ENCODE measurements around the gene CPLX3. TPM values are rescaled to one million over a fixed set of nuclear protein-coding genes. Genes with fewer than 3 reads are reported as not detected.

CPLX3 gene
- total RNA-seq, 2 experiments from 2014 or later, result 0.17 to 0.28 TPM

- POLR2A ChIA-PET, result no interaction called here
- H3K27ac Mint-ChIP-seq, result no peak overlapping the region
- no peaks in the 10 kb centered on the region for H3K9me3 Mint-ChIP-seq
- ATAC-seq (ENCODE audit: low read depth) (no peak), DNase-seq (no peak)
- peaks cover 7% of the 10 kb centered on the region for H3K4me1 Mint-ChIP-seq
- peaks cover 5% of the 10 kb centered on the region for H3K27me3 Mint-ChIP-seq
- no peaks in the 10 kb centered on the region for H3K36me3 Mint-ChIP-seq
- no peak overlapping the region for H3K4me3 Mint-ChIP-seq
These were observed 11.1 kb upstream of the CPLX3 start for GRCh38 chr15:74815121-74815934.

- Mint-ChIP-seq H3K36me3 (no peaks in the 10 kb centered on the region), H3K4me1 (peaks cover 7% of the 10 kb centered on the region), H3K4me3 (no peak overlapping the region), H3K27me3 (peaks cover 5% of the 10 kb centered on the region), H3K9me3 (no peaks in the 10 kb centered on the region), H3K27ac (no peak overlapping the region)
- POLR2A ChIA-PET, result no interaction called here
- ATAC-seq (ENCODE audit: low read depth), result no peak
- no peak for DNase-seq
These were observed 10.5 kb upstream of the CPLX3 start for GRCh38 chr15:74815961-74816360.

GRCh38 chr15:74816624-74817369 is 9.6 kb upstream of the CPLX3 start:
- Mint-ChIP-seq H3K36me3 (no peaks in the 10 kb centered on the region), H3K9me3 (no peaks in the 10 kb centered on the region), H3K27me3 (peaks cover 5% of the 10 kb centered on the region), H3K27ac (no peak overlapping the region), H3K4me1 (peaks cover 7% of the 10 kb centered on the region), H3K4me3 (no peak overlapping the region)
- DNase-seq (no peak), ATAC-seq (ENCODE audit: low read depth) (no peak)
- POLR2A ChIA-PET, result interaction anchor here (0.5 kb wide), 1 partner anchor 10 kb away, joined by 3 read pairs; no protein-coding TSS in a partner anchor

DNA sequence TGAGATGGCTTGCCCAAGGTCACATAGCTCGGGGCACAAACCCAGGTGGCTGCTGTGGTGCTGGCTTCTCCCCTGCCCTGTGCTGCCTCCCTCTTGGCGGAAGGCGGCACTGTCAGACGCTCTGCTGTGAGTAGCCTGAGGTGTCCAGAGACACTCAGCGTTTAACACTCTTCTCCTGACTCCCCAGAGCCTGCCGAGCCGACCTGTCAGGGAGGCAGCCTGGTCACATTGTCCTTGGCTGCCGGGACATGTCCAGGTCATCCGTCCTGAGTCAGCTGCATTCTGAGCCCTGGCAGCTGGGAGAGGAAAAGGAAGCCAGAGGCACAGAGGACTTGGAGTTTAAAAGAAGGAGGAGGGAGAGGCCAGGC is 9.1 kb upstream of the CPLX3 start:
- Mint-ChIP-seq H3K4me1 (peaks cover 7% of the 10 kb centered on the region), H3K9me3 (no peaks in the 10 kb centered on the region), H3K27me3 (peaks cover 5% of the 10 kb centered on the region), H3K36me3 (no peaks in the 10 kb centered on the region), H3K27ac (no peak overlapping the region), H3K4me3 (no peak overlapping the region)
- POLR2A ChIA-PET, result interaction anchor here (0.5 kb wide), 1 partner anchor 11 kb away, joined by 3 read pairs; no protein-coding TSS in a partner anchor
- ATAC-seq (ENCODE audit: low read depth) (no peak), DNase-seq (no peak)

DNA sequence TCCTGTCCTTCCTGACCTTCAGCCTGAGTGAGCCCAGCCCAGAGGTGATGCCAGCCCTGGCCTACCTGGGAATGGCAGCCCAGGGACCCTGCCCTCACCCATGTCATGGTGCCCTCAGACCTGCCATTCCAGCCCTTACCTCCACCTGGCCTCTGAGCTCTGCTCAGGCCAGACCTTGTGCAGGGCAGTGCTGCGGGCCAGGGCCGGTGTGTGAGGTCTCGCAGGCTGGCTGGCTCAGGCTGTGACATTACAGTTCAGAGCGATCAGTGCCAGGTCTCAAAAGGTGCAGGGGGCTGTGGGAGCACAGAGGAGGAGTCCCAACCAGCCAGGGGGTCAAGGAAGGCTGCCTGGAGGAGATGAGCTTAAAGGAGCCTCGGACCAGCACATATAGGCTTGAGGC is 6.4 kb upstream of the CPLX3 start:
- no peak for DNase-seq
- Mint-ChIP-seq H3K36me3 (no peaks in the 10 kb centered on the region), H3K9me3 (no peaks in the 10 kb centered on the region), H3K27me3 (peaks cover 6% of the 10 kb centered on the region), H3K27ac (no peak overlapping the region), H3K4me1 (peaks cover 7% of the 10 kb centered on the region), H3K4me3 (no peak overlapping the region)
- POLR2A ChIA-PET, result interaction anchor here (0.7 kb wide), 1 partner anchor 24 kb away, joined by 3 read pairs; no protein-coding TSS in a partner anchor
- ATAC-seq (ENCODE audit: low read depth), result no peak

DNA sequence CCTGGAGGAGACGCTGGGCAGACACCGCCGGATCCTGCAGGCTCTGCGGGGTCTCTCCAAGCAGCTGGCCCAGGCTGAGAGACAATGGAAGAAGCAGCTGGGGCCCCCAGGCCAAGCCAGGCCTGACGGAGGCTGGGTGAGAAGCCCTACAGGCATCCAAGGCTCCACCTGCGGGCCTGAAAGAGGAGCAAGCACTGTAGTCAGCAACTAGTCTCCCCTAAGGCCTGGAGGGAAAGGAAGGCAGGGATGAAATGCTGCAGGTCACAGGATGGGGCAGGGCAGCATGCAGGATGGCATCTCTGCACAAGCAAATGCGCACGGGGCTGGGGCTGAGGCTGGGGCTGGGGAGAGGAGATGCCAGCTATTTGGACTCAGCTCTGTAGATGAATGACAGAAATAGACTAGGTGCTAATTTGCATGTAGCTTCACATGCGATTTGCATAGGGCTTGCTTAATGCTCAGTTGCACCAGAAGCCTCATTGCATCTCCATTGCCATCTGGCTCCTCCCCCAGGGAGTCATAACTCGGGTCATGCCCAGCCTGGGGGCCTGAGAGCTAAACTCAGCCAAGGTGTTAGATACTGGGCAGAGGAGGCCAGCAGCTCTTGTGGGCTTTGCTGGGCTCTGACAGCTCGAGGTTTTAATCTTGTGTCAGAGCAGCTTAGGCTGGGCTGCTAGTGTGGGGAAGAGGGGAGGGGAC is 5.2 kb upstream of the CPLX3 start:
- Mint-ChIP-seq H3K4me3 (no peak overlapping the region), H3K9me3 (no peaks in the 10 kb centered on the region), H3K27me3 (peaks cover 10% of the 10 kb centered on the region), H3K36me3 (no peaks in the 10 kb centered on the region), H3K4me1 (peaks cover 4% of the 10 kb centered on the region), H3K27ac (no peak overlapping the region)
- DNase-seq (no peak), ATAC-seq (ENCODE audit: low read depth) (no peak)
- POLR2A ChIA-PET, result interaction anchor here (0.6 to 1.2 kb wide), 2 partner anchors 13 to 59 kb away, joined by 4 to 5 read pairs; no protein-coding TSS in a partner anchor

DNA sequence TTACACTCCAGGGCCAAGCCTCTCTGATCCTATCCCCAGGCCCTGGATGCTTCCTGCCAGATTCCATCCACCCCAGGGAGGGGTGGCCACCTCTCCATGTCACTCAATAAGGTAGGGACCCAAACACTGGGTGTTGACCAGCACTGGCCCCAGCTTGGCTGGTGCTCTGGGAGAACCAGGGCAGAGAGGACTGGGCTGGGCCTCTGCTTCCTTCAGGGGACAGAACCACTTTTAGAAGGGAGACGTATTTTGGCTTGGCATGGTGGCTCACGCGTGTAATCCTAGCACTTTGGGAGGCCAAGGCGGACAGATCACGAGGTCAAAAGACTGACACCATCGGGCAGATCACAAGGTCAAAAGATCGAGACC is 4.7 kb upstream of the CPLX3 start:
- Mint-ChIP-seq H3K9me3 (no peaks in the 10 kb centered on the region), H3K4me1 (peaks cover 4% of the 10 kb centered on the region), H3K36me3 (no peaks in the 10 kb centered on the region), H3K4me3 (no peak overlapping the region), H3K27me3 (peaks cover 13% of the 10 kb centered on the region), H3K27ac (no peak overlapping the region)
- ATAC-seq (ENCODE audit: low read depth) (no peak), DNase-seq (no peak)
- POLR2A ChIA-PET, result interaction anchor here (0.6 kb wide), 1 partner anchor 58 kb away, joined by 4 read pairs; no protein-coding TSS in a partner anchor

DNA sequence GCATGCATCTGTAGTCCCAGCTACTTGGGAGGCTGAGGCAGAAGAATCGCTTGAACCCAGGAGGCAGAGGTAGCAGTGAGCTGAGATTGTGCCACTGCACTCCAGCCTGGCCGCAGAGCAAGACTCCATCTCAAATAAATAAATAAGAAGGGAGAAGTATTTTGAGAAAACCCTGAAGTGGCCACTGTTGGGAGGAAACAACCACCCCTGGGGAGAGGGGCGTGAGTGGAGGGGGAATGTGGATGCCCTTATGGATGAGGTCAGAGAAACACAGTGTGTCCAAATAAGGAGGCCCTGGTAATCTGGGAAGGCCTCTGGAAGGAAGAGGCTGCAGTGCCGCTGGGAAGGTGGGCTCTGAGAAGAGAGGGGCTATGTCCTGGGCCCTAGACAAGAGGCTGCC is 4.2 kb upstream of the CPLX3 start:
- no peak for ATAC-seq (ENCODE audit: low read depth)
- H3K9me3 Mint-ChIP-seq, result no peaks in the 10 kb centered on the region
- H3K4me1 Mint-ChIP-seq, result peaks cover 4% of the 10 kb centered on the region
- DNase-seq, result no peak
- POLR2A ChIA-PET, result interaction anchor here (0.6 kb wide), 1 partner anchor 10 kb away, joined by 3 read pairs; no protein-coding TSS in a partner anchor
- no peak overlapping the region for H3K27ac Mint-ChIP-seq
- no peaks in the 10 kb centered on the region for H3K36me3 Mint-ChIP-seq
- H3K4me3 Mint-ChIP-seq, result no peak overlapping the region
- peaks cover 18% of the 10 kb centered on the region for H3K27me3 Mint-ChIP-seq

DNA sequence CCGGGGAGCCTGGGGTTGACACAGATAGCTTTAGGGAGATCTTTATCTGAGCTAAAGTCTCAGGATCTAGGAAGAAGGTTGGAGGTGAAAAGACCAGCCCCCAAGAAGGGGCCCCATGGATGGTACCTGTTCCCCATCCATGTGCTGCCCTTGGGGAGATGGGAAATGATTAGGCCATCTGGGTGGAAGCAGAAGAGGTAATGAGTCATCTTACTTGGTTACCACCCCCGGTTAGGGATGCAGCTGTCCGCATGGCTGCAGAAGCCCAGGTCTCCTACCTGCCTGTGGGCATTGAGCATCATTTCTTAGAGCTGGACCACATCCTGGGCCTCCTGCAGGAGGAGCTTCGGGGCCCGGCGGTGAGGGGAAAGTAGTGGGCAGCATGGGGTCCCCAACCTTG is 3.1 kb upstream of the CPLX3 start:
- no peak overlapping the region for H3K27ac Mint-ChIP-seq
- H3K9me3 Mint-ChIP-seq, result no peaks in the 10 kb centered on the region
- peaks cover 28% of the 10 kb centered on the region for H3K27me3 Mint-ChIP-seq
- ATAC-seq (ENCODE audit: low read depth) (no peak), DNase-seq (no peak)
- POLR2A ChIA-PET, result no interaction called here
- H3K36me3 Mint-ChIP-seq, result no peaks in the 10 kb centered on the region
- H3K4me1 Mint-ChIP-seq, result peaks cover 4% of the 10 kb centered on the region
- no peak overlapping the region for H3K4me3 Mint-ChIP-seq

DNA sequence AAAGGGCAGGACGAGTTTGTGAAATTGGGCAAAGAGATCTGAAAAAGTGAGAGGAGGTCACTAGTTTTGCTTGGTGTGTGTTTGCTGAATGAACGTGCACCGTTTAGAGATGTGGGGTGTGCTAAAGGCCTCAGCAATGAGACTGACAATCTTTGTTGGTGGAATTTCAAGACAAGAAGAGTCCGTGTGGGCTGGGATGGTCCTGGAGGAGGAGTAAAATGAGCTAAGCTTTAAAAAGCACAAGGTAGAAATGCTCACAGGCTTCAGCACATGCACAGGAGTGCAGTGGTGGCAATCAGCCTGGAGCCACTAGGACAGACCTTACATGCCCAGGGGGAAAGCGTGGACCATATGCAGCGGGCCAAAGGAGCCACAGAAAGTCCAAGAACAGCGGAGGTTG is 1.5 kb upstream of the CPLX3 start:
- H3K4me3 Mint-ChIP-seq, result no peak overlapping the region
- no peak for DNase-seq
- POLR2A ChIA-PET, result interaction anchor here (1.9 kb wide), 1 partner anchor 53 kb away, joined by 5 read pairs; no protein-coding TSS in a partner anchor
- H3K27ac Mint-ChIP-seq, result no peak overlapping the region
- no peaks in the 10 kb centered on the region for H3K36me3 Mint-ChIP-seq
- H3K27me3 Mint-ChIP-seq, result peaks cover 36% of the 10 kb centered on the region
- ATAC-seq (ENCODE audit: low read depth), result no peak
- H3K4me1 Mint-ChIP-seq, result no peaks in the 10 kb centered on the region
- H3K9me3 Mint-ChIP-seq, result no peaks in the 10 kb centered on the region

- POLR2A ChIA-PET, result interaction anchor here (1.3 to 1.9 kb wide), 2 partner anchors 46 to 54 kb away, joined by 5 read pairs; no protein-coding TSS in a partner anchor
- H3K36me3 Mint-ChIP-seq, result no peaks in the 10 kb centered on the region
These were observed 561 bp upstream of the CPLX3 start for GRCh38 chr15:74825866-74826265.

GRCh38 chr15:74826921-74827320 is 494 bp downstream of the CPLX3 start:
- H3K27ac Mint-ChIP-seq, result no peak overlapping the region

More at GRCh38 chr15:74825866-74826265, 561 bp upstream of the CPLX3 start:
- no peak for DNase-seq
- no peak overlapping the region for H3K4me3 Mint-ChIP-seq
- H3K9me3 Mint-ChIP-seq, result no peaks in the 10 kb centered on the region
- ATAC-seq (ENCODE audit: low read depth), result no peak
- peaks cover 36% of the 10 kb centered on the region for H3K27me3 Mint-ChIP-seq
- no peaks in the 10 kb centered on the region for H3K4me1 Mint-ChIP-seq
- no peak overlapping the region for H3K27ac Mint-ChIP-seq

GRCh38 chr15:74827614-74828013 is 1.2 kb downstream of the CPLX3 start:
- Mint-ChIP-seq H3K4me3 (no peak overlapping the region), H3K27me3 (peaks cover 36% of the 10 kb centered on the region), H3K4me1 (no peaks in the 10 kb centered on the region), H3K27ac (no peak overlapping the region), H3K9me3 (no peaks in the 10 kb centered on the region), H3K36me3 (no peaks in the 10 kb centered on the region)
- DNase-seq (no peak), ATAC-seq (ENCODE audit: low read depth) (no peak)
- POLR2A ChIA-PET, result interaction anchor here (0.9 kb wide), 1 partner anchor 56 kb away, joined by 4 read pairs; no protein-coding TSS in a partner anchor

More at GRCh38 chr15:74826921-74827320, 494 bp downstream of the CPLX3 start:
- DNase-seq (no peak), ATAC-seq (ENCODE audit: low read depth) (no peak)
- H3K4me3 Mint-ChIP-seq, result no peak overlapping the region
- POLR2A ChIA-PET, result interaction anchor here (0.9 kb wide), 1 partner anchor 56 kb away, joined by 4 read pairs; no protein-coding TSS in a partner anchor
- H3K4me1 Mint-ChIP-seq, result no peaks in the 10 kb centered on the region
- H3K36me3 Mint-ChIP-seq, result no peaks in the 10 kb centered on the region
- H3K27me3 Mint-ChIP-seq, result peaks cover 36% of the 10 kb centered on the region
- H3K9me3 Mint-ChIP-seq, result no peaks in the 10 kb centered on the region

Measured in activated naive CD8-positive, alpha-beta T cell treated with anti-CD3 and anti-CD28 coated beads, Interleukin-2, amount 10 ng/mL, durations not matched to agents 7 days and 5 days (primary cell).